ENCODE results near the gene EIF4E2. TPM values are rescaled to one million over a fixed set of nuclear protein-coding genes. Genes with fewer than 3 reads are reported as not detected.

The EIF4E2 gene
- total and polyA plus RNA-seq, 2 of the 4 experiments (the other 2 are of a cell fraction): 52.1 to 105 TPM

- Histone ChIP-seq H3K36me3 (ENCODE audit: control insufficient read depth, insufficient read depth, low read length) (peaks cover 4% of the 10 kb centered on the region; the same call in 1 of the 2 replicates), H2BK5ac (ENCODE audit: low read depth, low read length, poor library complexity, severe bottlenecking) (no peak overlapping the region), H2AK9ac (replicated peaks; ENCODE audit: low read depth, low read length, poor library complexity) (no peak overlapping the region), H3K27ac (ENCODE audit: insufficient read depth, low read length) (no peak overlapping the region), H3K4me2 (ENCODE audit: low read depth, low read length) (no peak overlapping the region), H4K91ac (ENCODE audit: insufficient read depth, low read depth, low read length) (no peak overlapping the region), H3K27me3 (ENCODE audit: control insufficient read depth, insufficient read depth, low read length) (peaks cover 13% of the 10 kb centered on the region), H2AFZ (replicated peaks; ENCODE audit: low read length, poor library complexity) (no peak overlapping the region), H3K14ac (replicated peaks; ENCODE audit: low read depth, low read length) (no peak overlapping the region), H3K79me1 (ENCODE audit: low read depth in 1 of 2, low read length in 2 of 2) (peaks cover 0 to 14% of the 10 kb centered on the region in 2 experiments; a peak in 2 of 4 replicates), H3K9me1 (ENCODE audit: insufficient read depth, low read length) (peaks cover 7% of the 10 kb centered on the region; the same call in 1 of the 2 replicates), H3K18ac (ENCODE audit: low read depth, low read length) (no peak overlapping the region), H2BK20ac (ENCODE audit: low read depth, low read length) (no peak overlapping the region), H3K56ac (ENCODE audit: extremely low read depth, insufficient read depth, low read length) (no peak overlapping the region), H4K20me1 (ENCODE audit: insufficient read depth, low read length) (no peaks in the 10 kb centered on the region; the same call in 1 of the 2 replicates), H3K9me3 (ENCODE audit: control insufficient read depth, insufficient read depth, low read length) (no peaks in the 10 kb centered on the region), H4K5ac (ENCODE audit: low read depth, low read length) (no peak overlapping the region), H4K8ac (ENCODE audit: low read depth in 2 of 2, low read length in 2 of 2) (no peak overlapping the region), H3K9ac (ENCODE audit: low read depth, low read length) (no peak overlapping the region), H2BK120ac (ENCODE audit: low read depth, low read length) (no peak overlapping the region), H3K4ac (ENCODE audit: low read depth, low read length) (no peak overlapping the region), H2BK15ac (ENCODE audit: low read depth, low read length) (no peak overlapping the region), H3K4me1 (ENCODE audit: control insufficient read depth, insufficient read depth, low read length) (no peaks in the 10 kb centered on the region; the same call in 1 of the 2 replicates), H2AK5ac (ENCODE audit: low read depth, low read length) (no peak overlapping the region), H3K4me3 (ENCODE audit: insufficient read depth, low read depth, low read length) (no peak overlapping the region), H3K23ac (ENCODE audit: low read depth, low read length) (no peak overlapping the region)
- intact Hi-C loops (cut with micrococcal nuclease) (no loop called here), in situ Hi-C loops (cut with MboI; ENCODE audit: low sequenced_read_pairs) (no loop called here), dilution Hi-C loops (cut with HindIII; ENCODE audit: low sequenced_read_pairs, unreplicated experiment) (no loop called here)
- TF ChIP-seq POLR2A (IDR thresholded peaks at IDR 0.05; ENCODE audit: low read depth, low read length) (no peak), RFX5 (IDR thresholded peaks at IDR 0.05; ENCODE audit: low read depth, low read length) (no peak), FOS (IDR thresholded peaks at IDR 0.05; ENCODE audit: low read depth, low read length) (no peak), MXI1 (IDR thresholded peaks at IDR 0.05; ENCODE audit: borderline replicate concordance, low read depth, low read length) (no peak), ELK1 (IDR thresholded peaks at IDR 0.05; ENCODE audit: borderline replicate concordance, low read depth, low read length) (no peak), CHD1 (IDR thresholded peaks at IDR 0.05; ENCODE audit: low read depth, low read length) (no peak)
- BruUV-seq (replicated peaks): no TSS peak
- ChIA-PET POLR2A (ENCODE audit: unreplicated experiment) (no interaction called here), CTCF (no interaction called here)
- no peak for DNase-seq
- no peak for ATAC-seq (ENCODE audit: low read depth)
- WGBS, 2 experiments (ENCODE audit: extremely low coverage in 2 of 2, insufficient read length in 1 of 2): 90% methylated on average over 8 of the region's 20 CpGs; no CpG with 5 or more reads in 1 of the 2 experiments
Observed at GRCh38 chr2:232542715-232543467, 7.6 kb upstream of the EIF4E2 start.

Data from IMR-90 (cell line).